PC-3 (cell line): ENCODE data around the gene FIBCD1. TPM values are rescaled to one million over a fixed set of nuclear protein-coding genes. Genes with fewer than 3 reads are reported as not detected.

Experiments used
- ATAC-seq: fragments of 200-7000 bp; cut with Tn5 transposase; 2 replicates; pipeline ENCODE4 v1.9.1; 2020; ENCODE audit warnings: mild to moderate bottlenecking, moderate library complexity
- BruUV-seq: library from RNA; stranded (reverse); fragments of 400-500 nt; replicated peaks from 2 replicates; lab custom pipeline; 2021; lab: Mats Ljungman, UMichigan
- CTCF ChIA-PET: fragments of 300-600 bp; sonication (Branson Sonifier 250); formaldehyde crosslinking; loops from one replicate; lab custom pipeline; 2022; ENCODE audit warnings: antibody characterized with exemption; lab: Charles Lee
- POLR2A ChIA-PET: fragments of 300-600 bp; sonication (Branson Sonifier 250); formaldehyde crosslinking; loops from one replicate; lab custom pipeline; 2022; ENCODE audit warnings: antibody characterized with exemption; ENCODE audit not compliant: unreplicated experiment; lab: Charles Lee
- DNase-seq: peaks from one replicate; pipeline ENCODE4 v3.0.0-alpha.2; 2015
- H2AFZ ChIP-seq: fragments of 300-600 bp; sonication (generic); 2 replicates; pipeline ENCODE4 v1.6.0; 2016; ENCODE audit warnings: antibody characterized with exemption, low read length
- H3F3A ChIP-seq: fragments of 300-600 bp; sonication (generic); one replicate; pipeline ENCODE4 v1.6.0; 2017; ENCODE audit warnings: antibody characterized with exemption, low read length, control low read depth, mild to moderate bottlenecking; ENCODE audit not compliant: unreplicated experiment
- H3K27ac ChIP-seq: fragments of 300-600 bp; sonication (generic); 2 replicates; pipeline ENCODE4 v1.5.1; 2016; ENCODE audit warnings: mild to moderate bottlenecking, low read length
- H3K27me3 ChIP-seq: fragments of 300-600 bp; sonication (generic); 2 replicates; pipeline ENCODE4 v1.6.1; 2016; ENCODE audit warnings: low read length, mixed read lengths
- H3K36me3 ChIP-seq: fragments of 300-600 bp; sonication (generic); 2 replicates; pipeline ENCODE4 v1.6.1; 2016; ENCODE audit warnings: low read depth, mixed run types, low read length, mixed read lengths
- H3K4me1 ChIP-seq: fragments of 300-600 bp; sonication (generic); 2 replicates; pipeline ENCODE4 v1.5.1; 2016; ENCODE audit warnings: low read length; ENCODE audit not compliant: insufficient read depth
- H3K4me2 ChIP-seq: fragments of 300-600 bp; sonication (generic); 2 replicates; pipeline ENCODE4 v1.6.0; 2016; ENCODE audit warnings: low read length
- H3K4me3 ChIP-seq: fragments of 300-600 bp; sonication (generic); 2 replicates; pipeline ENCODE4 v1.5.1; 2016; ENCODE audit warnings: mild to moderate bottlenecking, low read length, mixed read lengths
- H3K79me2 ChIP-seq: fragments of 300-600 bp; sonication (generic); 2 replicates; pipeline ENCODE4 v1.6.1; 2017; ENCODE audit warnings: low read length, mixed read lengths
- H3K9ac ChIP-seq: fragments of 300-600 bp; sonication (generic); 2 replicates; pipeline ENCODE4 v1.6.0; 2016; ENCODE audit warnings: mild to moderate bottlenecking, low read length
- H3K9me2 ChIP-seq: fragments of 300-600 bp; sonication (generic); replicated peaks from 2 replicates; pipeline ENCODE4 v1.6.1; 2016; ENCODE audit warnings: mixed run types, low read length, mixed read lengths
- H3K9me3 ChIP-seq: fragments of 300-600 bp; sonication (generic); 2 replicates; pipeline ENCODE4 v1.6.1; 2016; ENCODE audit warnings: low read length, mixed read lengths
- H4K20me1 ChIP-seq: fragments of 300-600 bp; sonication (generic); 2 replicates; pipeline ENCODE4 v1.6.1; 2016; ENCODE audit warnings: low read length, mixed read lengths
- EZH2 ChIP-seq: fragments of 300-600 bp; sonication (generic); IDR thresholded peaks from one replicate; pipeline ENCODE4 v1.6.1; 2017; ENCODE audit warnings: antibody characterized with exemption, mild to moderate bottlenecking, low read length; ENCODE audit not compliant: unreplicated experiment
- EZH2phosphoT487 ChIP-seq: fragments of 300-600 bp; sonication (generic); IDR thresholded peaks from 2 replicates; pipeline ENCODE4 v1.6.1; 2018; ENCODE audit warnings: mild to moderate bottlenecking, antibody characterized with exemption, low read length, borderline replicate concordance
- intact Hi-C: fragments of 100-400 bp; cut with micrococcal nuclease; formaldehyde crosslinking; loops from 2 replicates; pipeline ENCODE4 v1.9.0; 2023
- total RNA-seq: library from RNA; depleted of rRNA; stranded (reverse); fragments of >200 nt; gene quantifications from 2 replicates; pipeline ENCODE4 v1.2.3, GENCODE V29; 2014
- TF ChIP-seq, protein P1 (sequence below): fragments of 300-600 bp; sonication (generic); conservative IDR thresholded peaks from 2 replicates; pipeline ENCODE4 v1.5.1; 2017; ENCODE audit warnings: antibody characterized with exemption, low read depth, mild to moderate bottlenecking, low read length

FIBCD1 gene
- total RNA-seq, 1 experiment from 2014 or later: 8.9 TPM

- POLR2A ChIA-PET: no interaction called here
- H3K27me3 ChIP-seq: no peaks in the 10 kb centered on the region
Observed at GRCh38 chr9:130919559-130920145, 19.4 kb downstream of the FIBCD1 start.

GRCh38 chr9:130918826-130919558 lies 20.1 kb downstream of the FIBCD1 start:
- no TSS peak for BruUV-seq
- Histone ChIP-seq H2AFZ (no peak overlapping the region), H3K9me2 (no peaks in the 10 kb centered on the region), H3K27me3 (no peaks in the 10 kb centered on the region), H3F3A (no peaks in the 10 kb centered on the region), H4K20me1 (no peaks in the 10 kb centered on the region), H3K36me3 (no peaks in the 10 kb centered on the region), H3K79me2 (no peaks in the 10 kb centered on the region), H3K4me2 (no peak overlapping the region), H3K9me3 (no peaks in the 10 kb centered on the region), H3K9ac (no peak overlapping the region), H3K27ac (no peak overlapping the region), H3K4me3 (no peak overlapping the region), H3K4me1 (no peaks in the 10 kb centered on the region)
- CTCF ChIA-PET: no interaction called here
- intact Hi-C loops: no loop called here
- no peak for DNase-seq
- TF ChIP-seq, protein P1, sequence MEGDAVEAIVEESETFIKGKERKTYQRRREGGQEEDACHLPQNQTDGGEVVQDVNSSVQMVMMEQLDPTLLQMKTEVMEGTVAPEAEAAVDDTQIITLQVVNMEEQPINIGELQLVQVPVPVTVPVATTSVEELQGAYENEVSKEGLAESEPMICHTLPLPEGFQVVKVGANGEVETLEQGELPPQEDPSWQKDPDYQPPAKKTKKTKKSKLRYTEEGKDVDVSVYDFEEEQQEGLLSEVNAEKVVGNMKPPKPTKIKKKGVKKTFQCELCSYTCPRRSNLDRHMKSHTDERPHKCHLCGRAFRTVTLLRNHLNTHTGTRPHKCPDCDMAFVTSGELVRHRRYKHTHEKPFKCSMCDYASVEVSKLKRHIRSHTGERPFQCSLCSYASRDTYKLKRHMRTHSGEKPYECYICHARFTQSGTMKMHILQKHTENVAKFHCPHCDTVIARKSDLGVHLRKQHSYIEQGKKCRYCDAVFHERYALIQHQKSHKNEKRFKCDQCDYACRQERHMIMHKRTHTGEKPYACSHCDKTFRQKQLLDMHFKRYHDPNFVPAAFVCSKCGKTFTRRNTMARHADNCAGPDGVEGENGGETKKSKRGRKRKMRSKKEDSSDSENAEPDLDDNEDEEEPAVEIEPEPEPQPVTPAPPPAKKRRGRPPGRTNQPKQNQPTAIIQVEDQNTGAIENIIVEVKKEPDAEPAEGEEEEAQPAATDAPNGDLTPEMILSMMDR: no peak
- TF ChIP-seq EZH2 (no peak), EZH2phosphoT487 (no peak)
- ATAC-seq: no peak
- POLR2A ChIA-PET: no interaction called here

More at GRCh38 chr9:130919559-130920145, 19.4 kb downstream of the FIBCD1 start:
- Histone ChIP-seq H3F3A (no peaks in the 10 kb centered on the region), H3K4me1 (no peaks in the 10 kb centered on the region), H3K4me2 (no peak overlapping the region), H3K79me2 (no peaks in the 10 kb centered on the region), H2AFZ (no peak overlapping the region), H3K9me2 (no peaks in the 10 kb centered on the region), H3K9ac (no peak overlapping the region), H3K4me3 (no peak overlapping the region), H3K9me3 (no peaks in the 10 kb centered on the region), H3K36me3 (no peaks in the 10 kb centered on the region), H3K27ac (no peak overlapping the region), H4K20me1 (no peaks in the 10 kb centered on the region)
- ATAC-seq (no peak), DNase-seq (no peak)
- intact Hi-C loops: no loop called here
- BruUV-seq: no TSS peak
- CTCF ChIA-PET: no interaction called here
- TF ChIP-seq EZH2: no peak
- TF ChIP-seq, protein P1: no peak
- TF ChIP-seq EZH2phosphoT487: no peak

- DNase-seq (no peak), ATAC-seq (no peak)
- Histone ChIP-seq H3K79me2 (no peaks in the 10 kb centered on the region), H2AFZ (no peak overlapping the region), H3K27ac (no peak overlapping the region), H3K4me3 (no peak overlapping the region), H3K9me3 (no peaks in the 10 kb centered on the region), H3K9ac (no peak overlapping the region), H3K4me2 (no peak overlapping the region), H3K4me1 (peaks cover 5% of the 10 kb centered on the region; the same call in 1 of the 2 replicates), H3K36me3 (no peaks in the 10 kb centered on the region), H3K9me2 (no peaks in the 10 kb centered on the region), H3K27me3 (no peaks in the 10 kb centered on the region), H4K20me1 (no peaks in the 10 kb centered on the region), H3F3A (no peaks in the 10 kb centered on the region)
- TF ChIP-seq, protein P1: no peak
- no peak for TF ChIP-seq EZH2phosphoT487
- no peak for TF ChIP-seq EZH2
- CTCF ChIA-PET: no interaction called here
- intact Hi-C loops: no loop called here
- POLR2A ChIA-PET: no interaction called here
- no TSS peak for BruUV-seq
Observed at GRCh38 chr9:130918101-130918825, 20.8 kb downstream of the FIBCD1 start.
